Head of caudate nucleus (tissue), 42 donors: Measurements from ENCODE around the gene C4orf17.

ENCODE experiments used
- DNase-seq, 42 donors: peaks; one replicate each; pipeline versions ENCODE4 v3.0.0 to v3.0.0-alpha.2; 2020 to 2021; ENCODE audit warnings: mixed read lengths in 7 of 42
- intact Hi-C: fragments of 100-400 bp; cut with DNase I; formaldehyde crosslinking; loops from one replicate; pipeline ENCODE4 v1.15.0; 2022

The C4orf17 gene

DNA sequence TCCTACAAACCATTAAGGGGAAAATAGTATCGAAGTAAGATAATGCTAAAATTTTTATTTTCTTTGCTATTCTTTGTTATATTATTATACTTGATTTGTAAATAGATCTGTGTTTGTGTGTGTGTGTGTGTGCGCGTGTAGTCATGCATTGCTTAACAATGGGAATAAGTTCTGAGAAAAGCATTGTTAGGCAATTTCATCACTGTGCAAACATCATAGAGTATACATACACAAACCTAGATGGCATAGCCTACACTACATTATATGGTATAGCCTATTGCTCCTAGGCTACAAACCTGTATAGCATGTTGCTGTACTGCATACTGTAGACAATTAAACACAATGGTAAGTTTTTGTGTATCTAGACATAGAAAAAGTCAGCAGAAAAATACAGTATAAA is 80.9 kb downstream of the C4orf17 start:
- intact Hi-C loops = no loop called here
- no peak for DNase-seq
